Activated naive CD4-positive, alpha-beta T cell treated with anti-CD3 and anti-CD28 coated beads, Interleukin-2, amount 50 U/mL, for 72 hours (primary cell): Measurements from ENCODE around the gene RRBP1. TPM values are rescaled to one million over a fixed set of nuclear protein-coding genes. Genes with fewer than 3 reads are reported as not detected.

Source experiments
- ATAC-seq, 2 donors: fragments of 150-1000 bp; cut with Tn5 transposase; 2 replicates each; pipeline ENCODE4 v1.10.0; 2021; ENCODE audit warnings: mild to moderate bottlenecking in 2 of 2, moderate library complexity in 2 of 2
- DNase-seq, 2 donors: peaks; one replicate each; pipeline ENCODE4 v3.0.0; 2021 to 2022; ENCODE audit warnings: low spot score in 2 of 2
- H3K27ac Mint-ChIP-seq, 2 donors: one replicate each; pipeline ENCODE4 v1.8.0; 2022; ENCODE audit warnings: mild to moderate bottlenecking in 2 of 2, mixed read lengths in 2 of 2
- H3K36me3 Mint-ChIP-seq, 2 donors: one replicate each; pipeline ENCODE4 v1.8.0; 2022; ENCODE audit warnings: mixed read lengths in 2 of 2
- H3K9me3 Mint-ChIP-seq, 2 donors: one replicate each; pipeline ENCODE4 v1.8.0; 2022; ENCODE audit warnings: mixed read lengths in 2 of 2
- total RNA-seq, 2 donors: library from RNA; stranded (reverse); gene quantifications; one replicate each; pipeline ENCODE4 v1.2.3, GENCODE V29; 2022

The RRBP1 gene
- total RNA-seq, 2 donors from 2014 or later: 23.4 to 38.1 TPM

DNA sequence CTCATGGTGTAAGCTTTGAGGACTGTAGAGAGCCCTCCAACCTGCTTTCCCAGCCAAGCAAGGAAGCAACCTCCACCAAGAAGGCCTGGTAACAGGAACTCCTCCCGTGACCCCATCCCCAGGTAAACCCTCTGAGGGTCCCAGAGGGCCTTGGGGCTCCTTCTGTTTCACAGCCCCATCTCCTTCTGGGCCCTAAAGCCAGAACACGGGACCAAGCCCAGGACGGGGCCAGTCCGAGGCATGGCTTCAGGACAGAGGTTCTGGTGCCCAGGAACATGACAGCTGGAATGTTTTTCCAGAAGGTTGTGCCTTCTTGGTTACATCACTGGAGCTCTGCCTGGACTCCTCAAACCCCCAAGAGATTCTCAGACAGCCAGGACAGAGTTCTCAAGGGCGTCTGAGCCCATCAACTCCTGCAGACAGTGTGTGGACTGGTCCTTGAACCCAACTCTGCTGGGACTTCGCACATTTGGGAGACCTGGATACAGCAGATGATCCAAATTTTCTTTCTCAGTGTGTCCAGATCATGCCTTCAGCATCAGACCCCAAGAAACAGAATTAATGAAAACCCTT is 43.1 kb downstream of the RRBP1 start:
- ATAC-seq: no peak

GRCh38 chr20:17637985-17638640 is 43.9 kb downstream of the RRBP1 start:
- DNase-seq (no peak), ATAC-seq (no peak)
- H3K9me3 Mint-ChIP-seq: no peaks in the 10 kb centered on the region
- H3K27ac Mint-ChIP-seq: no peak overlapping the region
- no peaks in the 10 kb centered on the region for H3K36me3 Mint-ChIP-seq

More for the DNA sequence above, 43.1 kb downstream of the RRBP1 start:
- no peak overlapping the region for H3K27ac Mint-ChIP-seq
- H3K36me3 Mint-ChIP-seq: no peaks in the 10 kb centered on the region
- no peak for DNase-seq
- no peaks in the 10 kb centered on the region for H3K9me3 Mint-ChIP-seq

DNA sequence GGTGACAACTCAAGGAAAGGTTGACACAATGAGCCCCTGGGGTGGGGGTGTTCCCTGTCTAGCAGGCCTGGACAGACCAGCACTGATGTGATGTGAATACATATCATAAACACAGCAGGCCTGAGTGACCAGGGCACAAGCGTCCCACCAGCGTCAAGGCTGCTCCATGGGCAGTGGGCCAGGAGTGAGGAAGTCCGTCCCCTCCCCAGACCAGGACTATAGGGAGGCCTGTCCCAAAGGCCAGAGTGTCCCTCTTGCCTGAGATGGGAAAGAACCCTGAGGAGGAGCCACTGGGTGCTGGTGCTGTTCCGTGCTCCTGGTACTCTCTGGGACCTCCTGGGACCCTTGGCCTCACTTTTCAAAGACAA is 44.6 kb downstream of the RRBP1 start:
- Mint-ChIP-seq H3K36me3 (no peaks in the 10 kb centered on the region), H3K9me3 (no peaks in the 10 kb centered on the region), H3K27ac (no peak overlapping the region)
- DNase-seq: no peak
- no peak for ATAC-seq

DNA sequence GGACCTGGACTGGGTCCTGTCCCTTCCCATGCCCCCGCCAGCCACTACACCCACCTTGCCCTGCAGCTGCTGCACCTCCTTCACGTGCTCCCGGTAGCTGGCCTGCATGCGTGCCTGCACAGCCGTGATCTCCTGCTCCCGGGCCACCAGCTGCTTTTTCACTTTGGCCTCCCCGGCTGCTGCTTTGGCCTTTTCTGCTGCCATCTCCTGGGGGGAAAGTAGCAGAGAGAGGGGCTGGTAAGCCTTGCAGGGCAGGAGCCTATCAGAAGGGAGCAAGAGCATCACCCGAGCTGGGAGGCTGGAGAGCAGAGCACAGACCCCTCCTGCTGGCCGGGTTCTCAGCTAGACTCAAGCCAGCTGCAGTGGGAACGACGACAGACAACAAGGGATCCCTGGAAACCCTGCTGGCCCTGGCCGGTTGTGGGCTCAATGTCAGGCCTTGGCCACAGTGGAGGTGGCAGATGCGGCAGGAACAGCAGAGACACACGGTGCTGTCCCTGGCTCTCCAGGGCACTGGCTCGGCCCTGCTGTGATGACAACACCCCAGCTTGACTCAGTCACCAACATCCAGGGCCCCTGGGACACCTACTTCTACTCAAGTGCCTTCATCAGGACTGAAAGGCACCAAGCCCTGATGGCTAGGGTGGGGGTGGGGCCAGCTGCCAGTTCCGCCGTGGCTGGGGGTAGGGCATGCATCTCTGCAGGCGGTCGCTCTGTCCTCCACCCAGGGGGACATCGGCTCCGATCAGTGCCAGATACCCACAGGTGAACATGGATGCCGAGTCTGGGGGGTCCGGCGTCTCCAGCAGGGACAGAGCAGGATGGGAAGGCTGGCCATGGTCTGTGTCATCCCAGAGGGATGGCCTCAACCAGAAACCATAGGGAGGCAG is 45.3 kb downstream of the RRBP1 start:
- ATAC-seq (no peak), DNase-seq (no peak)
- H3K9me3 Mint-ChIP-seq: no peaks in the 10 kb centered on the region
- no peak overlapping the region for H3K27ac Mint-ChIP-seq
- H3K36me3 Mint-ChIP-seq: no peaks in the 10 kb centered on the region

DNA sequence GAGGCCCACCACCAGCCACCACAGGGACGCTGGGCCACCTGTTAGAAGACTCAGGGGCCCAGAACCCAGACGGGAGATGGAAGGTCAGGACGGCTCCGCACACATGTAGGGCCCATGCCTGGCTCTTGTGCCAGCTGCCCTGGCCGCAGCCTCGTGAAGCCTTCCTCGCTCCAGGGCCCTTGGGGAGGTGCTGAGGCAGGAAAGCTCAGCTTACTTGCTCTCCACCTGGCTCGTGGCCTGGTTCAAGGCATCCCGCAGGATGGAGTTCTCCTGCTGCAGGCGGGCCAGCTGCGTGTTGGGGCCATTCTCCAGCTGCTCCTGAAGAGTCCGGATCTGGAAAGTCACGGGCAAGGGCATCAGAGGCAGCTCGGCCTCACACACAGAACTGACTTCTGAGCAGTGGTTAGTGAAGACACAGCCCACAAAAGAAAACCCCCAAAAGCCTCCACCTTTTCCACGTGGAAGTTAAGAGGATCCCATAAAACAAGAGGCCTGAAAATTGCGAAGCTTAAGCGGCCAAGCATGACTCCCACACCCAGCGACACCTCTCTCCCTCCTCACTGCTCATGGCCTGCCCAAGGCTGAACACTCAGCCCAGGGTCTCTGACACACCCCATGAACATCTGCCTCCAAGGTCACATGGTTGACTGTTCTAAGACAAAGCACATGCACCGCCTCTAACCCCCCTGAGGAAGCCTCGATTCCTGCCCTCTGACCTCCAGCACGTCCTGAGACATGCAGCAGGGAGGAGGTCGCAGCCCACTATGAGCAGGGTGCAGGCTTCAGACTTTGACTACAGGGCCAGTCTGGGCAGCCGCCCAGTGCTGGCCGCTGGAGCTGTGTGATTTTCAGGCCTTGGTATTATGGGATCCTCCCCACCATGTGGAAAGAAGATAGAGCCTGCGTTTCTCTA is 46.5 kb downstream of the RRBP1 start:
- Mint-ChIP-seq H3K36me3 (no peaks in the 10 kb centered on the region), H3K9me3 (no peaks in the 10 kb centered on the region), H3K27ac (no peak overlapping the region)
- no peak for DNase-seq
- ATAC-seq: no peak

DNA sequence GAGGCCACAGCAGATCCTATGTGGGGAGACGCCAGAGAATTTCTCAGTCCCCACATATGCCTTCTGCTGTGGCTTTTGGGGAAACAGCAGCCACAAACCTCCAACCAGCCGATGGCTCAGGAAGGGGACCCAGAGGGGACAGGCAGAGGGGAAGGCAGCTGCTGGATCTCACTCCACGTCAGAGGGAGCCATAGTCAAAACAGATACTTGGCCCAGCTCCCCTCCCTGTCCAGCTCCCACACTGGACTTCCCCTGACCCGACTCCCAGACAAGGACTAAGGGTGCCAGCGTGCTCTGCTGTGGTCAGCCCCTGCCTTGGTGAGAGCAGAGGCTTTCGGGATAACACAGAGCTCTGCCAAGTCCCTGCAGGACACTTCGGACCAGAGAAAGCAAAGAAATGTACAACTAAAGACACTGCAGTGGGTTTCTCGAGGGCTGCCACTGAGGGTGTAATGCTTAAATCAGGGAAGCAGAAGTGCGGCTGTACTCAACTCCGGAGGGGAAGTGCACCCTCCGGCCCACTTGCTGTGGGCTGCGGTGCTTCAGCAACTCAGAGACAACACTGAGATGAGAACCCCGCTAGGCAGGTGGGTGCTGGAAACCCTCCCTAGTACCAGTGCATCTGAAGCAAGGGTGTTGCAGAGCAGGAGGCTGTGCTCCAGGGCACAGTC is 47.2 kb downstream of the RRBP1 start:
- Mint-ChIP-seq H3K27ac (no peak overlapping the region), H3K36me3 (no peaks in the 10 kb centered on the region), H3K9me3 (no peaks in the 10 kb centered on the region)
- no peak for ATAC-seq
- DNase-seq: no peak

DNA sequence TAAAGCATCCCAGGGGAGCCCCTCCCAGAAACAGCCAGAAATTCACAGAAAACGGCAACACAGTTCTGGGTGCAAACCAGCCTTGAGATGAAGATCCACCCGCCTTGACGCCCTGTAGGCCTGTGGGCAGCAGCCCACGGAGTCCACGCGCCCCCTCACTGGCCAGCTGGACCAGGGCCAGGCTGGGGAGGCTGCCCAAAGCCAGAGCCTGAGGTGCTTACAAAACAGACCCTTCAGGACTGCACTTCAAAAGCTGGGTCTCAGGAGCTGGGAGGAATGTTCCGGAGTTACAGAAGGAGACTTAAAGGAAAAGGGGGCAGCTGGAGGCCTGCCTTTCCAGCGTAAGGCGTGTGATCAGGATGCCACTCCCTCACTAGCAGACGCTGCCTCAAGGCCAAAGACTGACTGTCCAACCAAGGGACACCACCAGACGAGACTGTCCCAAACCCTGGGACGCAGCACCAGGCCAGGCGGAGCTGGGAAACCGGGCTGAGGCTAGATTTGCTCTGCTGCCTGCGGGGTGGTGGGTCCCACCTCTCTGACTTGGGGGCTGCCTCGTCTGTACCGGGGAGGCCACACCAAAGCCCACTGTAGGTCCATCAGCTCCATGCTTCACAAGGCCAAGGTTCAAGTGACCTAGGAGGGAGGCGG is 48.1 kb downstream of the RRBP1 start:
- ATAC-seq: no peak
- Mint-ChIP-seq H3K27ac (peak overlapping the region; percentile 31 to 55), H3K9me3 (no peaks in the 10 kb centered on the region), H3K36me3 (no peaks in the 10 kb centered on the region)
- DNase-seq: no peak

DNA sequence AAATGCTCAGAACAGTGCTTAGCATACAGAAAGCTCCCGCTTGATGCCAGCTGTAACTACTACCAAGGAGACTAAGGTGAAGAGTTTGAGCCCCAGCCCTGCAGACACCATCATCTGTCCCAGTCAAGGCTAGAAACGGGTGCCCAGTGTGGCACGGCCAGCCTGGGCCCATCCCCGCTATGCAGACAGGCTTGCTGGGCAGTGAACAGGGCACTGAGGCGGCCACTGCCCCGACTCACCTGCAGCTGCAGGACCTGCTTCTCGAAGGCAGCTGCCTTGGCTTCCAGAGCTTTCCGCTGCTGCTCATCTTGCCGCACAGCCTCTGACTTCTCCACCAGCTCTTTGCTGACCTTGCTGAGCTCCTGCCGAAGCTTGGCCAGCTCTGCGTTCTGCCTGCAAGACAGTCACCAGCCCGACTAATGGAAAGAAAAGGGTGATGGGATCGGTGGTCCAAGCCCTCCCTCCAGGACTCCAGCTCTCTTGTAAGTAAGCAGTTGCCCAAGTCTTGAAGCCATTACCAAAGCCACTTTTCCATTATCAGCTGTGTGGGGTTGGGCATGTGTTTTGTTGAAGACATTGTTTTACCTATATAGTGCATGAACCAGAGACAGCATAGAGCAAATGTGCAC is 48.7 kb downstream of the RRBP1 start:
- Mint-ChIP-seq H3K36me3 (no peaks in the 10 kb centered on the region), H3K27ac (peak overlapping the region; percentile 31 to 55), H3K9me3 (no peaks in the 10 kb centered on the region)
- DNase-seq (no peak), ATAC-seq (no peak)

DNA sequence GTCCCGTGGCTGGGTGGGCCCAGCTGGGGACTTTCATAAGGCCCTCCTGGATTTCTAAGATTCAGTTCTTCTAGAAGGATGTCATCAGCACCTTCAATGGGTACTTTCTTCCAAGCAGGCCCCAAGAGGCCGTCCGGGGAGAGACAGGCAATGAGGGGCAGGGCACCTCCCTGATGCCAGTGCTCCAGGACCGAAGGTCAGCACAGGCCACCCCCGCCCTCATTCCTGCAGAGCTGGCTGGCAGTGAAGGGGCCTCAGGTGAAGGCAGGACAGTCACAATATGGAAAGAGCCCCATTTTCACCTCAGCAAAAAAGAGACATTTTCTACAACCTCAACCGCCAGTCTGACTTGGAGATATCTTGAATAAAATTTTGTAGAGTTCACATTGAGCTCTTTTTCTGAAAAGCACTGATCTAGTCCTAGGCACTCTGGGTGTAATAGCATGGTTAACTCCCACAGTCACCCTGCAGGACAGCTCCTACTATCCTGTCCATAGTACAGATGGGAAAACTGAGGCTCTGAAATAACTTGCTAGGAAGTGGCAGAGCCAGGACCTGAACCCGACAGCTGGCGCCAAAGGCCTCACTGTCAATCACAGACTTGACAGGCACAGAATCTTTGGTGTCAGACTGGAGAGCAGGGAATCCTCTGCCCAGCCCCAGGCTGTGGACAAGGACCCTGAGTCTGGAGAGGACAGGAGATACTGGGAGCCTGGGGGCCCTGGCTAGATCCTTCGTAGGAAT is 50.3 kb downstream of the RRBP1 start:
- Mint-ChIP-seq H3K27ac (peak overlapping the region; percentile 19 to 84), H3K36me3 (no peaks in the 10 kb centered on the region), H3K9me3 (no peaks in the 10 kb centered on the region)
- ATAC-seq: no peak
- DNase-seq: no peak

DNA sequence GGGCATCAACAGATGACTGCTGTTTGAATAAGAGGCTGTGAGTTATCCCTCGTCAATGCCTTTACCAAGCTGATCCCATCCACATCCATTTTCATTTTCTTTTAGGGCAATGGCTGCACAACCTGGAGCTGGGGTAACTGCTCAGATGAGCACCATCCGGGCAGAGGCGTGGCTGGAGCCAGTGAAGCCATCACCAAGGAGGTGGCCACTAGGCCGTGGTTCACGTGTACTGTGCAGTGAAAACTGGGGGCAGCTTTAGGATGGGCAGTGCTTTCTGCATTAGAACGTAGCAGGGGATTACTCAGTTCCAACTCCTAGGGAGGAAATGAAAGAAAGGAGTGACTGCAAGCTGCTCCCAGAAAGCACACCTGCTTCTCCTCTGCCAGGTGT is 51.2 kb downstream of the RRBP1 start:
- Mint-ChIP-seq H3K9me3 (no peaks in the 10 kb centered on the region), H3K36me3 (no peaks in the 10 kb centered on the region), H3K27ac (no peak overlapping the region)
- ATAC-seq: no peak
- no peak for DNase-seq

- ATAC-seq (no peak), DNase-seq (no peak)
- Mint-ChIP-seq H3K36me3 (no peaks in the 10 kb centered on the region), H3K27ac (peak overlapping the region in 1 of 2 donors; percentile 60), H3K9me3 (no peaks in the 10 kb centered on the region)
These were observed 51.8 kb downstream of the RRBP1 start for GRCh38 chr20:17630151-17630805.

DNA sequence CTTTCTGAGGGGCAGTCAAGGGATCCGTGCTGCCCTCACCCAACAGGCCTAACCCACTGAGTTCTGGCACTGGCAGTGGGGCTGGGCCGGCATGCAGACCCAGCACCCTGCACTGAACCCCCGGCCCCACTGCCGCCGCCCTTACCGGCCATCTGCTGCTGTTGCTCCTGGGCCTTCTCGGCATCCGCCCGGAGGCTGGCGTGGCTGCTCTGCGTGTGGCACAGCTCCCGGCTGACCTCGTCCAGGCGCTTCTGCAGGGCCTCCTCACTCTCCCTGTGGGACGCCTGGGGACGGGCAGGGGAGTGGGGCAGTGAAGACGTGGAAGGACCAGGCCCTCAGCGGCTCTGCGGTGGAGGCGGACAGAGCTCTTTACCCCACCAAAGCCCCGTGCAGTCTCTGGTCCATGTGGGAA is 52.4 kb downstream of the RRBP1 start:
- no peak for DNase-seq
- Mint-ChIP-seq H3K9me3 (no peaks in the 10 kb centered on the region), H3K27ac (no peak overlapping the region), H3K36me3 (no peaks in the 10 kb centered on the region)
- no peak for ATAC-seq

DNA sequence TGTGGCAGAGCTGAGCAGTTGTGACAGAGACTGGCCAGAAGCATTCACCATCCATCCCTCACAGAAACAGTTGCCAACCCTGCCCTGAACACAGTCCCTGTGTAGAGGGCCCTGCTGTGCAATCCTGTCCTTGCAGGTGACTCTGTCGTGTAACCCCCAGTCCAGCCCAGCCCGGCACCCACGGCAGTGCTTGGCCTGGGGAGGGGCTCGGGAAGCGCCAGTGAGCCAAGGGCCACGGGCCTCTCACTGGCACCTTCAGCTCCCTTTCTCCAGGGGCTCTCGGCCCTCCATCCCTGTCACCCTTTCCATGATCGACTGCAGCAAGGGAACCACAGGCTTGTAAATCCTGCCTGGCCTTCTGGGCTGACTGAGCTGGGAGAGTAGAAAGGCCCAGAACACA is 53.0 kb downstream of the RRBP1 start:
- DNase-seq (no peak), ATAC-seq (no peak)
- no peak overlapping the region for H3K27ac Mint-ChIP-seq
- H3K9me3 Mint-ChIP-seq: no peaks in the 10 kb centered on the region
- H3K36me3 Mint-ChIP-seq: no peaks in the 10 kb centered on the region

DNA sequence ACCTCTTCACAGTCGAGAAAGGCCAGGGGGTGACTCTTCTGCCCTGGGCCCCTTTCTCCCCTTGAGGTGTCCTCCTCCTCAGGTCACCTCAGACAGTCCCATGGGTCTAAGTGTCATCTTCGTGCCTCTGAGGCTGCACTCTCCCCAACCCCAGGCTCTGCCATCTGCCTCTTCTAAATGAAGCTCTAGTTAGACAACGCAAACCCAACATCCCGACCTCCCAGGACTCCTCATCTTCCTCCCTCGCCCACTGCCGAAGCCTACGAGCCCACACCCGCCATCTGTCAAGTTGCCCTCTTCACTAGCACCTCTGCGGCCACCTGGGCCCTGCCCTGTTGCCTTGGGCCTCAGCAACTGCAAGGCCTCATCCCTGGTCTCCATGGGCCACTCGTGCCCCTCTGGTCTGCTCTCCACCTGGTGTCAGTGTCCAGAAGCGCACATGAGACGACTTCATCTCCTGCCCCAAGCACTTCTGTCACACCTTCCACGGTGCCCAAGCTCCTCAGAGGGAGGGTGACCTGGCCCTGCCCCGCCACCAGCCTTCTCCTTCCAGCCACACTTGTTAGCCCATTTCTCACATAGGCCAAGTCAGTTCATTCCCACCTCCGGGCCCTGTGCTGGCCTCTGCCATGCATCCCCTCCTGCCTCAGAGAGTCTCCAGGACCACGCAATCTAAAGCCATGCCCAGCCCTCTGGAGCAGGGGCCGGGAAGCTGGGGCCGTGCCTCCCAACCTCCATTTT is 53.8 kb downstream of the RRBP1 start:
- Mint-ChIP-seq H3K36me3 (no peaks in the 10 kb centered on the region), H3K27ac (peak overlapping the region; percentile 6 to 57), H3K9me3 (no peaks in the 10 kb centered on the region)
- ATAC-seq: no peak
- DNase-seq: no peak
